Superior temporal gyrus (tissue), 1 donor: ENCODE data around the gene STT3B.

ENCODE experiments used
- DNase-seq: peaks from one replicate; pipeline ENCODE4 v3.0.0-alpha.2; 2016; ENCODE audit errors: extremely low spot score

The STT3B gene

GRCh38 chr3:31550452-31551251 is 17.9 kb downstream of the STT3B start:
- peak; percentile 72 for DNase-seq

- no peak for DNase-seq
These were observed 18.9 kb downstream of the STT3B start for GRCh38 chr3:31551646-31552045.

GRCh38 chr3:31552103-31552502 is 19.4 kb downstream of the STT3B start:
- no peak for DNase-seq

GRCh38 chr3:31553258-31553657 is 20.5 kb downstream of the STT3B start:
- DNase-seq: no peak

GRCh38 chr3:31555204-31555603 is 22.5 kb downstream of the STT3B start:
- no peak for DNase-seq

GRCh38 chr3:31559872-31560534 is 27.3 kb downstream of the STT3B start:
- no peak for DNase-seq

GRCh38 chr3:31561891-31562290 is 29.2 kb downstream of the STT3B start:
- no peak for DNase-seq

- DNase-seq: no peak
These were observed 29.8 kb downstream of the STT3B start for GRCh38 chr3:31562525-31562924.

- DNase-seq: no peak
These were observed 32.6 kb downstream of the STT3B start for GRCh38 chr3:31565288-31565687.

- no peak for DNase-seq
These were observed 34.3 kb downstream of the STT3B start for GRCh38 chr3:31567036-31567435.

- no peak for DNase-seq
These were observed 35.9 kb downstream of the STT3B start for GRCh38 chr3:31568649-31569048.

GRCh38 chr3:31571325-31571724 is 38.6 kb downstream of the STT3B start:
- no peak for DNase-seq

- DNase-seq: no peak
These were observed 39.7 kb downstream of the STT3B start for GRCh38 chr3:31572236-31573004.

GRCh38 chr3:31573036-31573779 is 40.5 kb downstream of the STT3B start:
- no peak for DNase-seq

- no peak for DNase-seq
These were observed 42.7 kb downstream of the STT3B start for GRCh38 chr3:31575448-31575847.

GRCh38 chr3:31576521-31576920 is 43.8 kb downstream of the STT3B start:
- no peak for DNase-seq

GRCh38 chr3:31577232-31577631 is 44.5 kb downstream of the STT3B start:
- no peak for DNase-seq

- DNase-seq: no peak
These were observed 47.1 kb downstream of the STT3B start for GRCh38 chr3:31579828-31580227.

GRCh38 chr3:31580645-31581044 is 47.9 kb downstream of the STT3B start:
- DNase-seq: no peak

- no peak for DNase-seq
These were observed 48.9 kb downstream of the STT3B start for GRCh38 chr3:31581660-31582059.

- DNase-seq: no peak
These were observed 56.5 kb downstream of the STT3B start for GRCh38 chr3:31589228-31589627.

- no peak for DNase-seq
These were observed 57.9 kb downstream of the STT3B start for GRCh38 chr3:31590650-31591049.
